Liver (tissue), 3 donors: ENCODE results near the gene UNC13B.

Experiments
- EGR1 ChIP-seq, 2 donors: IDR thresholded peaks; 2 replicates each; pipeline ENCODE4 v1.6.1; 2016 to 2018; ENCODE audit warnings: antibody characterized with exemption in 2 of 2, low read depth in 2 of 2
- HNF4A ChIP-seq, 2 donors: conservative IDR thresholded peaks; 2 replicates each; pipeline ENCODE4 v1.6.1; 2016; ENCODE audit warnings: antibody characterized with exemption in 2 of 2, mild to moderate bottlenecking in 2 of 2
- RAD21 ChIP-seq, 2 donors: IDR thresholded peaks; 2 replicates each; pipeline ENCODE4 v1.6.1; 2016; ENCODE audit warnings: antibody characterized with exemption in 2 of 2, mild to moderate bottlenecking in 2 of 2
- YY1 ChIP-seq: IDR thresholded peaks from 2 replicates; pipeline ENCODE4 v1.6.1; 2016; ENCODE audit warnings: antibody characterized with exemption, mild to moderate bottlenecking
- TF ChIP-seq, protein P1 (sequence below): fragments of 150-350 bp; IDR thresholded peaks from 2 replicates; pipeline ENCODE4 v1.5.1; 2017; ENCODE audit warnings: improper control_type of control experiment, low read depth, low read length; ENCODE audit not compliant: missing input control
- TF ChIP-seq, protein P2 (sequence below): IDR thresholded peaks from 2 replicates; pipeline ENCODE4 v1.6.1; 2016; ENCODE audit warnings: antibody characterized with exemption
- TF ChIP-seq, protein P3 (sequence below): IDR thresholded peaks from 2 replicates; pipeline ENCODE4 v1.6.1; 2016; ENCODE audit warnings: antibody characterized with exemption, mild to moderate bottlenecking
- donor health status: healthy.
- donor health status: healthy.

DNA sequence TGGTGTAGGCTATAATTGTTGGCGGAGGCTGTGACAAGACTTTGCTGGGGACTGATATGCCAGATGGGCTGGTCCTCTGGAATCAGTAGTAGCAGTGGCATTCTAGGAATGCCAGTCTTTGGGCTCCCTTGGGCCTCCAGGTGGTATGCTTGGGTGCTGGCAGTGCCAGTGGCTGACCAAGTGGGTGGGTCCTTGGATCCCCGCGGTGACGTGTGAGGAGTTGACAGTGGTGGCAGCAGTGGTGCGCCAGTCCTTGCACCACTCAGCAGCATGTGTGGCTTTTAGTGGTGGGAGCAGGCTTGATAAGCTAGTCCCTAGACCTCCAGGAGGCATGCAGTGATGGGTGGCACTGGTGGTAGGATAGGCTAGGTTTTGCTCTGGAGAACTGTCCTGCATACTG, 63.9 kb downstream of the UNC13B start:
- TF ChIP-seq RAD21 (IDR thresholded peaks at IDR 0.05) (no peak), HNF4A (conservative IDR thresholded peaks at IDR 0.05) (no peak), YY1 (no peak), EGR1 (IDR thresholded peaks at IDR 0.05; ENCODE audit: low read depth in 2 of 2) (no peak)
- TF ChIP-seq, protein P1, sequence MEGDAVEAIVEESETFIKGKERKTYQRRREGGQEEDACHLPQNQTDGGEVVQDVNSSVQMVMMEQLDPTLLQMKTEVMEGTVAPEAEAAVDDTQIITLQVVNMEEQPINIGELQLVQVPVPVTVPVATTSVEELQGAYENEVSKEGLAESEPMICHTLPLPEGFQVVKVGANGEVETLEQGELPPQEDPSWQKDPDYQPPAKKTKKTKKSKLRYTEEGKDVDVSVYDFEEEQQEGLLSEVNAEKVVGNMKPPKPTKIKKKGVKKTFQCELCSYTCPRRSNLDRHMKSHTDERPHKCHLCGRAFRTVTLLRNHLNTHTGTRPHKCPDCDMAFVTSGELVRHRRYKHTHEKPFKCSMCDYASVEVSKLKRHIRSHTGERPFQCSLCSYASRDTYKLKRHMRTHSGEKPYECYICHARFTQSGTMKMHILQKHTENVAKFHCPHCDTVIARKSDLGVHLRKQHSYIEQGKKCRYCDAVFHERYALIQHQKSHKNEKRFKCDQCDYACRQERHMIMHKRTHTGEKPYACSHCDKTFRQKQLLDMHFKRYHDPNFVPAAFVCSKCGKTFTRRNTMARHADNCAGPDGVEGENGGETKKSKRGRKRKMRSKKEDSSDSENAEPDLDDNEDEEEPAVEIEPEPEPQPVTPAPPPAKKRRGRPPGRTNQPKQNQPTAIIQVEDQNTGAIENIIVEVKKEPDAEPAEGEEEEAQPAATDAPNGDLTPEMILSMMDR, result no peak
- TF ChIP-seq, protein P2, sequence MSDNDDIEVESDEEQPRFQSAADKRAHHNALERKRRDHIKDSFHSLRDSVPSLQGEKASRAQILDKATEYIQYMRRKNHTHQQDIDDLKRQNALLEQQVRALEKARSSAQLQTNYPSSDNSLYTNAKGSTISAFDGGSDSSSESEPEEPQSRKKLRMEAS, result no peak
- TF ChIP-seq, protein P3, sequence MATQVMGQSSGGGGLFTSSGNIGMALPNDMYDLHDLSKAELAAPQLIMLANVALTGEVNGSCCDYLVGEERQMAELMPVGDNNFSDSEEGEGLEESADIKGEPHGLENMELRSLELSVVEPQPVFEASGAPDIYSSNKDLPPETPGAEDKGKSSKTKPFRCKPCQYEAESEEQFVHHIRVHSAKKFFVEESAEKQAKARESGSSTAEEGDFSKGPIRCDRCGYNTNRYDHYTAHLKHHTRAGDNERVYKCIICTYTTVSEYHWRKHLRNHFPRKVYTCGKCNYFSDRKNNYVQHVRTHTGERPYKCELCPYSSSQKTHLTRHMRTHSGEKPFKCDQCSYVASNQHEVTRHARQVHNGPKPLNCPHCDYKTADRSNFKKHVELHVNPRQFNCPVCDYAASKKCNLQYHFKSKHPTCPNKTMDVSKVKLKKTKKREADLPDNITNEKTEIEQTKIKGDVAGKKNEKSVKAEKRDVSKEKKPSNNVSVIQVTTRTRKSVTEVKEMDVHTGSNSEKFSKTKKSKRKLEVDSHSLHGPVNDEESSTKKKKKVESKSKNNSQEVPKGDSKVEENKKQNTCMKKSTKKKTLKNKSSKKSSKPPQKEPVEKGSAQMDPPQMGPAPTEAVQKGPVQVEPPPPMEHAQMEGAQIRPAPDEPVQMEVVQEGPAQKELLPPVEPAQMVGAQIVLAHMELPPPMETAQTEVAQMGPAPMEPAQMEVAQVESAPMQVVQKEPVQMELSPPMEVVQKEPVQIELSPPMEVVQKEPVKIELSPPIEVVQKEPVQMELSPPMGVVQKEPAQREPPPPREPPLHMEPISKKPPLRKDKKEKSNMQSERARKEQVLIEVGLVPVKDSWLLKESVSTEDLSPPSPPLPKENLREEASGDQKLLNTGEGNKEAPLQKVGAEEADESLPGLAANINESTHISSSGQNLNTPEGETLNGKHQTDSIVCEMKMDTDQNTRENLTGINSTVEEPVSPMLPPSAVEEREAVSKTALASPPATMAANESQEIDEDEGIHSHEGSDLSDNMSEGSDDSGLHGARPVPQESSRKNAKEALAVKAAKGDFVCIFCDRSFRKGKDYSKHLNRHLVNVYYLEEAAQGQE, result no peak
